ENCODE data around the gene IFNA6.

GRCh38 chr9:21334701-21335632, 15.7 kb downstream of the IFNA6 start, which contains the start of gene KLHL9:
- TF ChIP-seq EZH2 (IDR thresholded peaks at IDR 0.05) (no peak), CTCF (IDR thresholded peaks at IDR 0.05 in 2 of 3, conservative IDR thresholded peaks at IDR 0.05 in 1 of 3; ENCODE audit: borderline replicate concordance in 1 of 3, insufficient read depth in 1 of 3, low read depth in 2 of 3, low read length in 2 of 3) (no peak), POLR2A (IDR thresholded peaks at IDR 0.05; ENCODE audit: borderline replicate concordance, extremely low read depth, insufficient read depth, insufficient read length) (peak; percentile 46), ZBTB33 (IDR thresholded peaks at IDR 0.05; ENCODE audit: extremely low read depth, insufficient replicate concordance, low read length) (no peak), POLR2AphosphoS5 (IDR thresholded peaks at IDR 0.05; ENCODE audit: low read depth, low read length) (peak; percentile 87)
